ENCODE results near the gene C11orf24.

GRCh38 chr11:68312780-68313573, 41.2 kb upstream of the C11orf24 start:
- TF ChIP-seq YY1 (IDR thresholded peaks at IDR 0.05; ENCODE audit: low read depth) (no peak), POLR2AphosphoS5 (IDR thresholded peaks at IDR 0.05; ENCODE audit: low read depth, low read length) (no peak), RFX5 (IDR thresholded peaks at IDR 0.05; ENCODE audit: low read length) (no peak), TAF1 (IDR thresholded peaks at IDR 0.05; ENCODE audit: borderline replicate concordance, low read depth, low read length) (no peak), CTCF (IDR thresholded peaks at IDR 0.05) (no peak), USF2 (IDR thresholded peaks at IDR 0.05; ENCODE audit: borderline replicate concordance, low read depth, low read length) (no peak), ZBTB33 (IDR thresholded peaks at IDR 0.05; ENCODE audit: borderline replicate concordance, low read depth) (no peak), MAX (IDR thresholded peaks at IDR 0.05; ENCODE audit: low read depth) (no peak; the same call in 1 of the 2 replicates), PBX3 (IDR thresholded peaks at IDR 0.05) (no peak), GABPA (IDR thresholded peaks at IDR 0.05; ENCODE audit: low read depth) (no peak), EP300 (IDR thresholded peaks at IDR 0.05; ENCODE audit: borderline replicate concordance in 1 of 2, low read depth in 1 of 2, low read length in 1 of 2) (no peak), NRF1 (IDR thresholded peaks at IDR 0.05; ENCODE audit: low read depth, low read length) (no peak), REST (IDR thresholded peaks at IDR 0.05; ENCODE audit: low read depth, low read length) (no peak)

Data from SK-N-SH (cell line).